KMS-11 (cell line): ENCODE data around the gene ATP8B1.

Experiments used
- H2AFZ ChIP-seq: fragments of 200-600 bp; sonication (generic); 2 replicates; pipeline ENCODE4 v1.6.1; 2016; ENCODE audit warnings: antibody characterized with exemption, mixed run types, low read depth
- H3K27ac ChIP-seq: fragments of 200-600 bp; sonication (generic); 2 replicates; pipeline ENCODE4 v1.6.1; 2016; ENCODE audit warnings: mild to moderate bottlenecking, mixed run types
- H3K27me3 ChIP-seq: fragments of 200-600 bp; sonication (generic); 2 replicates; pipeline ENCODE4 v1.6.1; 2017; ENCODE audit warnings: mild to moderate bottlenecking, low read depth, mixed run types, moderate library complexity; ENCODE audit not compliant: insufficient read depth
- H3K36me3 ChIP-seq: fragments of 200-600 bp; sonication (generic); 2 replicates; pipeline ENCODE4 v1.6.1; 2017; ENCODE audit warnings: mild to moderate bottlenecking, mixed run types; ENCODE audit not compliant: insufficient read depth
- H3K4me1 ChIP-seq: fragments of 200-600 bp; sonication (generic); 2 replicates; pipeline ENCODE4 v1.6.1; 2016; ENCODE audit warnings: mild to moderate bottlenecking, low read depth, mixed run types; ENCODE audit not compliant: poor library complexity, severe bottlenecking
- H3K4me2 ChIP-seq: fragments of 200-600 bp; sonication (generic); 2 replicates; pipeline ENCODE4 v1.7.0; 2016; ENCODE audit warnings: mild to moderate bottlenecking, mixed run types
- H3K4me3 ChIP-seq: fragments of 200-600 bp; sonication (generic); IDR thresholded peaks from 2 replicates; pipeline ENCODE4 v1.6.1; 2017; ENCODE audit warnings: low read depth, low read length, mixed read lengths; ENCODE audit not compliant: insufficient read depth
- H3K79me2 ChIP-seq: fragments of 200-600 bp; sonication (generic); 2 replicates; pipeline ENCODE4 v1.6.1; 2016; ENCODE audit warnings: low read depth, mixed run types; ENCODE audit not compliant: insufficient read depth
- H3K9ac ChIP-seq: fragments of 200-600 bp; sonication (generic); 2 replicates; pipeline ENCODE4 v1.6.1; 2016; ENCODE audit warnings: mild to moderate bottlenecking, mixed run types
- H4K20me1 ChIP-seq: fragments of 200-600 bp; sonication (generic); 2 replicates; pipeline ENCODE4 v1.6.1; 2016; ENCODE audit warnings: mild to moderate bottlenecking, mixed run types; ENCODE audit not compliant: insufficient read depth
- CTCF ChIP-seq: fragments of 200-600 bp; sonication (generic); conservative IDR thresholded peaks from 2 replicates; pipeline ENCODE4 v1.6.1; 2017; ENCODE audit warnings: low read depth, mild to moderate bottlenecking, antibody characterized with exemption, low read length, moderate library complexity, mixed read lengths

The ATP8B1 gene

GRCh38 chr18:57657542-57657941 lies 145.6 kb downstream of the ATP8B1 start:
- TF ChIP-seq CTCF = no peak
- Histone ChIP-seq H4K20me1 (no peaks in the 10 kb centered on the region), H3K4me1 (no peaks in the 10 kb centered on the region), H3K4me2 (no peak overlapping the region), H2AFZ (no peak overlapping the region), H3K36me3 (no peaks in the 10 kb centered on the region), H3K4me3 (no peak overlapping the region), H3K9ac (no peak overlapping the region), H3K27me3 (no peaks in the 10 kb centered on the region), H3K79me2 (no peaks in the 10 kb centered on the region), H3K27ac (no peak overlapping the region)

- Histone ChIP-seq H3K27ac (no peak overlapping the region), H2AFZ (no peak overlapping the region), H4K20me1 (no peaks in the 10 kb centered on the region), H3K27me3 (no peaks in the 10 kb centered on the region), H3K4me2 (no peak overlapping the region), H3K79me2 (no peaks in the 10 kb centered on the region), H3K4me3 (no peak overlapping the region), H3K9ac (no peak overlapping the region), H3K4me1 (no peaks in the 10 kb centered on the region), H3K36me3 (no peaks in the 10 kb centered on the region)
- no peak for TF ChIP-seq CTCF
These were observed 147.4 kb downstream of the ATP8B1 start for GRCh38 chr18:57655740-57656139.

- Histone ChIP-seq H3K4me3 (no peak overlapping the region), H3K4me2 (no peak overlapping the region), H3K9ac (no peak overlapping the region), H3K36me3 (no peaks in the 10 kb centered on the region), H3K4me1 (no peaks in the 10 kb centered on the region), H4K20me1 (no peaks in the 10 kb centered on the region), H3K27me3 (no peaks in the 10 kb centered on the region), H2AFZ (no peak overlapping the region), H3K79me2 (no peaks in the 10 kb centered on the region), H3K27ac (no peak overlapping the region)
- TF ChIP-seq CTCF = no peak
These were observed 151.2 kb downstream of the ATP8B1 start for GRCh38 chr18:57651914-57652313.

GRCh38 chr18:57649556-57650500 lies 153.3 kb downstream of the ATP8B1 start:
- Histone ChIP-seq H3K27me3 (no peaks in the 10 kb centered on the region), H3K79me2 (no peaks in the 10 kb centered on the region), H3K9ac (no peak overlapping the region), H3K36me3 (no peaks in the 10 kb centered on the region), H3K4me2 (no peak overlapping the region), H3K4me3 (no peak overlapping the region), H2AFZ (no peak overlapping the region), H4K20me1 (no peaks in the 10 kb centered on the region), H3K4me1 (no peaks in the 10 kb centered on the region), H3K27ac (no peak overlapping the region)
- TF ChIP-seq CTCF = no peak
